SK-N-SH (cell line): ENCODE measurements around the gene GULP1. TPM values are rescaled to one million over a fixed set of nuclear protein-coding genes. Genes with fewer than 3 reads are reported as not detected.

ENCODE experiments used
- CTCF ChIA-PET: fragments of 300-600, 350-600 bp; formaldehyde crosslinking; extraction: SDS; loops from one replicate; lab custom pipeline; 2021; lab: Yijun Ruan, JAX
- POLR2A ChIA-PET: fragments of 350-600 bp; sonication (Branson Sonifier 250); formaldehyde crosslinking; extraction: SDS; loops from one replicate; lab custom pipeline; 2020; ENCODE audit warnings: antibody characterized with exemption, inconsistent platforms; lab: Yijun Ruan, JAX
- DNase-seq: peaks from one replicate; pipeline ENCODE4 v3.0.0; 2012
- H2AFZ ChIP-seq: fragments of 200-600 bp; sonication (generic); 2 replicates; pipeline ENCODE4 v1.8.1; 2016; ENCODE audit warnings: antibody characterized with exemption, mild to moderate bottlenecking, low read depth
- H3F3A ChIP-seq: fragments of 200-600 bp; sonication (generic); replicated peaks from 2 replicates; pipeline ENCODE3; 2016; ENCODE audit warnings: antibody characterized with exemption, mild to moderate bottlenecking; ENCODE audit not compliant: insufficient read depth
- H3K27ac ChIP-seq, 2 experiments: fragments of 200-500 bp in 1 of 2; fragments of 200-600 bp in 1 of 2; sonication (Bioruptor generic) in 1 of 2; sonication (generic), shearing (Covaris generic) in 1 of 2; 2 replicates each; pipeline versions ENCODE4 v1.5.1 to v1.6.1; 2014 to 2016; ENCODE audit warnings: low read depth in 2 of 2, inconsistent platforms in 1 of 2, low read length in 1 of 2, mild to moderate bottlenecking in 1 of 2, mixed read lengths in 1 of 2
- H3K27me3 ChIP-seq: fragments of 200-600 bp; sonication (generic), shearing (Covaris generic); 2 replicates; pipeline ENCODE4 v1.6.1; 2016; ENCODE audit warnings: mixed run types; ENCODE audit not compliant: insufficient read depth
- H3K36me3 ChIP-seq, 2 experiments: fragments of 200-500 bp in 1 of 2; fragments of 200-600 bp in 1 of 2; sonication (Bioruptor generic) in 1 of 2; sonication (generic) in 1 of 2; replicated peaks in 1 of 2; 2 replicates each; pipeline versions ENCODE3 to v1.5.1; 2014 to 2016; ENCODE audit warnings: low read length in 1 of 2, mild to moderate bottlenecking in 1 of 2; ENCODE audit not compliant: insufficient read depth in 2 of 2, control insufficient read depth in 1 of 2
- H3K4me1 ChIP-seq, 2 experiments: fragments of 200-500 bp in 1 of 2; fragments of 200-600 bp in 1 of 2; sonication (Bioruptor generic) in 1 of 2; sonication (generic), shearing (Covaris generic) in 1 of 2; 2 replicates each; pipeline versions ENCODE4 v1.5.1 to v1.6.1; 2014 to 2016; ENCODE audit warnings: low read depth in 1 of 2, low read length in 1 of 2, mixed run types in 1 of 2; ENCODE audit not compliant: insufficient read depth in 2 of 2, control insufficient read depth in 1 of 2
- H3K4me2 ChIP-seq: fragments of 200-600 bp; sonication (generic), shearing (Covaris generic); 2 replicates; pipeline ENCODE4 v1.6.1; 2017; ENCODE audit warnings: mixed run types
- H3K4me3 ChIP-seq, 2 experiments: fragments of 200-500 bp in 1 of 2; fragments of 200-600 bp in 1 of 2; sonication (Bioruptor generic) in 1 of 2; sonication (generic), shearing (Covaris generic) in 1 of 2; 2 replicates each; pipeline versions ENCODE4 v1.5.1 to v1.8.1; 2014 to 2016; ENCODE audit warnings: low read depth in 2 of 2, inconsistent platforms in 1 of 2, low read length in 1 of 2, mild to moderate bottlenecking in 1 of 2, mixed read lengths in 1 of 2, moderate library complexity in 1 of 2
- H3K79me2 ChIP-seq: fragments of 200-600 bp; sonication (generic); 2 replicates; pipeline ENCODE4 v1.8.1; 2017; ENCODE audit warnings: mild to moderate bottlenecking; ENCODE audit not compliant: insufficient read depth
- H3K9ac ChIP-seq: fragments of 200-600 bp; sonication (generic); 2 replicates; pipeline ENCODE4 v1.6.1; 2017; ENCODE audit warnings: mixed run types
- H3K9me2 ChIP-seq: fragments of 200-600 bp; sonication (generic); 2 replicates; pipeline ENCODE4 v1.6.1; 2017; ENCODE audit warnings: mixed run types
- H3K9me3 ChIP-seq: fragments of 200-600 bp; sonication (generic); 2 replicates; pipeline ENCODE4 v1.6.1; 2017; ENCODE audit warnings: mixed run types, mild to moderate bottlenecking, moderate library complexity
- H4K20me1 ChIP-seq: fragments of 200-600 bp; sonication (generic); 2 replicates; pipeline ENCODE4 v1.6.1; 2017; ENCODE audit warnings: mild to moderate bottlenecking, mixed run types; ENCODE audit not compliant: insufficient read depth
- EZH2phosphoT487 ChIP-seq: fragments of 200-600 bp; sonication (generic); IDR thresholded peaks from 2 replicates; pipeline ENCODE4 v1.6.1; 2017; ENCODE audit warnings: low read depth, mixed run types, mild to moderate bottlenecking, antibody characterized with exemption, moderate library complexity, borderline replicate concordance
- FOXM1 ChIP-seq: IDR thresholded peaks from 2 replicates; pipeline ENCODE4 v1.4.0; 2012; ENCODE audit warnings: low read depth, mild to moderate bottlenecking
- GABPA ChIP-seq: IDR thresholded peaks from 2 replicates; pipeline ENCODE4 v1.4.0; 2012; ENCODE audit warnings: low read depth, mild to moderate bottlenecking
- GATA2 ChIP-seq: sonication (generic); formaldehyde crosslinking; IDR thresholded peaks from 2 replicates; pipeline ENCODE4 v1.5.0; 2020; ENCODE audit warnings: mild to moderate bottlenecking, missing genetic modification reagents
- JUND ChIP-seq: IDR thresholded peaks from 2 replicates; pipeline ENCODE4 v1.4.0; 2012
- NFIC ChIP-seq: IDR thresholded peaks from 2 replicates; pipeline ENCODE4 v1.4.0; 2012; ENCODE audit warnings: borderline replicate concordance
- RAD21 ChIP-seq: IDR thresholded peaks from 2 replicates; pipeline ENCODE4 v1.6.1; 2012; ENCODE audit warnings: mild to moderate bottlenecking, low read length
- RXRA ChIP-seq: IDR thresholded peaks from 2 replicates; pipeline ENCODE4 v1.4.0; 2012; ENCODE audit warnings: low read depth, mild to moderate bottlenecking, borderline replicate concordance
- SIN3A ChIP-seq: IDR thresholded peaks from 2 replicates; pipeline ENCODE4 v1.6.1; 2012; ENCODE audit warnings: low read depth, mild to moderate bottlenecking, low read length, moderate library complexity, borderline replicate concordance
- SMC3 ChIP-seq: IDR thresholded peaks from 2 replicates; pipeline ENCODE4 v1.6.1; 2012; ENCODE audit warnings: low read depth, low read length, improper control_type of control experiment
- TCF12 ChIP-seq: IDR thresholded peaks from 2 replicates; pipeline ENCODE4 v1.4.0; 2012
- WGBS: methylation state at CpG from one replicate; pipeline ENCODE4 v1.1.6; 2017; ENCODE audit warnings: low lambda C conversion rate; 5-methylcytosine and 5-hydroxymethylcytosine counted together
- polyA plus RNA-seq, 3 experiments: library from polyadenylated mRNA; depleted of rRNA; stranded (reverse); fragments of >200 nt; gene quantifications; 2 replicates each; pipeline ENCODE4 v1.2.3, GENCODE V29; 2012
- TF ChIP-seq, protein P1 (sequence below): IDR thresholded peaks from 2 replicates; pipeline ENCODE4; 2012
- TF ChIP-seq, protein P2 (sequence below): fragments of 200-600 bp; sonication (generic); IDR thresholded peaks from 2 replicates; pipeline ENCODE4 v1.6.1; 2017; ENCODE audit warnings: antibody characterized with exemption, mild to moderate bottlenecking, moderate library complexity
- TF ChIP-seq, protein P3 (sequence below): IDR thresholded peaks from 2 replicates; pipeline ENCODE4 v1.4.0; 2012; ENCODE audit warnings: low read depth, borderline replicate concordance

GULP1 gene
- polyA plus RNA-seq, 1 of the 3 experiments (the other 2 are of a cell fraction) = 33.8 TPM

DNA sequence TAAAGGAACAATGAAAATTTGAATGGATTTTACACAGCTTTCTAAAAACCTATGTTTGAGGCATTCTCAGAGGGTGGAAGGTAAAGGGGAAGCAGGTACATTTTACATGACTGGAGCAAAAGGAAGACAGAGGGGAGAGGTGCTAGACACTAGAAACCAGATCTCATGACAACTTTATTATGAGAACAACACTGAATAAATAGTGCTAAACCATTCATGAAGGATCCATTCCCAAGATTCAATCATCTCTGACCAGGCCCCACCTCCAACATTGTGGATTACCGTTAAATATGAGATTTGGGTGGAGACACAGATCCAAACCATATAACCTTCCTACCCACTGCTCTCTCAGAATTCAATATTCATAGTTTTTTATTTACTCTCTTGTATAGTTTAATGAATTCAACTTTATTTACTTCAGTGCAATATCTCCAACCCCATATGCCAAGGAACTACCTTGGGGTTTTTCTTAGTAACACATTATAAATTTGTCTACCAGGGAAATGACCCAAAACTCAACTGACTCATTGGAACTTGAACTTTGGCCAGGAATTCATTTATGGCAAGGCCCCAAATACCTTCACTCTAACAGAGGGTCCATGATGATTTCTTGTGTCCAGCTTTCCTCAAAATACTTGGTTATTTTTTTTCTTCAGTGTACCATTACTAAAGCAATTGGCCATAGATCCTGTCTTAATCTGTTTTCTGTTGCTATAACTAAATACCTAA, 317.8 kb downstream of the GULP1 start:
- WGBS = 100% methylated on average over 1 of the region's 1 CpG
- no peak for DNase-seq
- Histone ChIP-seq H3F3A (no peaks in the 10 kb centered on the region), H3K4me3 (no peak overlapping the region), H3K27me3 (no peaks in the 10 kb centered on the region), H3K9me3 (peaks cover 8% of the 10 kb centered on the region; the same call in 1 of the 2 replicates), H3K9ac (no peak overlapping the region), H4K20me1 (no peaks in the 10 kb centered on the region), H3K79me2 (no peaks in the 10 kb centered on the region), H2AFZ (no peak overlapping the region), H3K27ac (no peak overlapping the region), H3K36me3 (no peaks in the 10 kb centered on the region), H3K4me2 (no peak overlapping the region), H3K9me2 (no peaks in the 10 kb centered on the region), H3K4me1 (no peaks in the 10 kb centered on the region; a peak in 1 of 4 replicates)
- ChIA-PET CTCF (no interaction called here), POLR2A (no interaction called here)
- TF ChIP-seq GABPA = no peak
- 0 out of 2 replicates have a peak, but pooled peaks have one; percentile 28 for TF ChIP-seq NFIC

DNA sequence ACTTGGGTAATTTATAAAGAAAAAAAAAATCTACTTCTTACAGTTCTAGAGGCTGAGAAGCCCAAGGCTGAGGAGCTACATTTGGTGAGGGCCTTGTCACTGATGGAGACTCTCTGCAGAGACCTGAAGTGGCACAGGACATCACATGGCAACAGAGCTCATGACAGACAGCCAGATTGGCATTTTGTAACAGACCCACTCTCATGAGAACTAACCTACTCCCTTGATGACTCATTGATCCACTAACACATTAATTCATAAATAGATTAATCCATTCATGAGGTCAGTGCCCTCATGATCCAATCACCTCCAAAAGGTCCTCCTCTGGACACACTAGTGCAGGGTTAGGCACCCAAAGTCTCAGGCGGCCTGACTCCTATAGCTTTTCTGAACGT, 318.4 kb downstream of the GULP1 start:
- no peak overlapping the region for H2AFZ ChIP-seq
- H4K20me1 ChIP-seq = no peaks in the 10 kb centered on the region
- H3K9me3 ChIP-seq = peaks cover 11% of the 10 kb centered on the region; the same call in 1 of the 2 replicates
- TF ChIP-seq NFIC (no peak), SIN3A (no peak), FOXM1 (no peak)
- TF ChIP-seq, protein P1, sequence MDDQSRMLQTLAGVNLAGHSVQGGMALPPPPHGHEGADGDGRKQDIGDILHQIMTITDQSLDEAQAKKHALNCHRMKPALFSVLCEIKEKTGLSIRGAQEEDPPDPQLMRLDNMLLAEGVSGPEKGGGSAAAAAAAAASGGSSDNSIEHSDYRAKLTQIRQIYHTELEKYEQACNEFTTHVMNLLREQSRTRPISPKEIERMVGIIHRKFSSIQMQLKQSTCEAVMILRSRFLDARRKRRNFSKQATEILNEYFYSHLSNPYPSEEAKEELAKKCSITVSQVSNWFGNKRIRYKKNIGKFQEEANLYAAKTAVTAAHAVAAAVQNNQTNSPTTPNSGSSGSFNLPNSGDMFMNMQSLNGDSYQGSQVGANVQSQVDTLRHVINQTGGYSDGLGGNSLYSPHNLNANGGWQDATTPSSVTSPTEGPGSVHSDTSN = no peak
- TF ChIP-seq, protein P2, sequence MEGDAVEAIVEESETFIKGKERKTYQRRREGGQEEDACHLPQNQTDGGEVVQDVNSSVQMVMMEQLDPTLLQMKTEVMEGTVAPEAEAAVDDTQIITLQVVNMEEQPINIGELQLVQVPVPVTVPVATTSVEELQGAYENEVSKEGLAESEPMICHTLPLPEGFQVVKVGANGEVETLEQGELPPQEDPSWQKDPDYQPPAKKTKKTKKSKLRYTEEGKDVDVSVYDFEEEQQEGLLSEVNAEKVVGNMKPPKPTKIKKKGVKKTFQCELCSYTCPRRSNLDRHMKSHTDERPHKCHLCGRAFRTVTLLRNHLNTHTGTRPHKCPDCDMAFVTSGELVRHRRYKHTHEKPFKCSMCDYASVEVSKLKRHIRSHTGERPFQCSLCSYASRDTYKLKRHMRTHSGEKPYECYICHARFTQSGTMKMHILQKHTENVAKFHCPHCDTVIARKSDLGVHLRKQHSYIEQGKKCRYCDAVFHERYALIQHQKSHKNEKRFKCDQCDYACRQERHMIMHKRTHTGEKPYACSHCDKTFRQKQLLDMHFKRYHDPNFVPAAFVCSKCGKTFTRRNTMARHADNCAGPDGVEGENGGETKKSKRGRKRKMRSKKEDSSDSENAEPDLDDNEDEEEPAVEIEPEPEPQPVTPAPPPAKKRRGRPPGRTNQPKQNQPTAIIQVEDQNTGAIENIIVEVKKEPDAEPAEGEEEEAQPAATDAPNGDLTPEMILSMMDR = no peak
- TF ChIP-seq, all 33 proteins: peak for 0
- Histone ChIP-seq H3K79me2 (no peaks in the 10 kb centered on the region), H3K4me3 (no peak overlapping the region), H3K9me2 (no peaks in the 10 kb centered on the region), H3F3A (no peaks in the 10 kb centered on the region), H3K36me3 (no peaks in the 10 kb centered on the region), H3K4me2 (no peak overlapping the region), H3K4me1 (no peaks in the 10 kb centered on the region; a peak in 1 of 4 replicates), H3K27ac (no peak overlapping the region), H3K27me3 (no peaks in the 10 kb centered on the region), H3K9ac (no peak overlapping the region)
- WGBS = 71% methylated on average over 2 of the region's 2 CpGs
- POLR2A ChIA-PET = no interaction called here
- DNase-seq = no peak
- CTCF ChIA-PET = no interaction called here

DNA sequence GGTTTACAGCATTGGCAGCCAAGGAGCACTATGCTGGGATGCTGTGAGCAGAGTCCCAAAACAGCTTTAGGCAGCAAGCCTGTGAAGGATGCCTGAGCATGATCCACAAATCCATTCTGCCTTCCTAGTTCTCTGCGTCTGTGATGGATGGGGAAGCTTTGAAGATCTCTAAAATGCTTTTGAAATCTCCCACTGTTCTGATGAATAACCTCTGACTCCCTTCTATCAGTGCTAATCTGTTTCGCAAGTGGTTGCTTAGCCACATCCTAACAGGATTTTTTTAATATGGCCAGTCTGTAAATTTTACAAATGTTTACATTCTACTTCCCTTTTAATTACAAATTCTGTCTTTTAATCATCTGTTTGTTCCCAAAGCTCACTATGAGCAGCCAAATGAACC, 319.2 kb downstream of the GULP1 start:
- no peak overlapping the region for H3K27ac ChIP-seq
- no peaks in the 10 kb centered on the region for H4K20me1 ChIP-seq
- no peak overlapping the region for H3K9ac ChIP-seq
- H3K4me1 ChIP-seq = no peaks in the 10 kb centered on the region; a peak in 1 of 4 replicates
- H3K4me2 ChIP-seq = no peak overlapping the region
- ChIA-PET POLR2A (no interaction called here), CTCF (no interaction called here)
- H2AFZ ChIP-seq = no peak overlapping the region
- H3K79me2 ChIP-seq = no peaks in the 10 kb centered on the region
- no peaks in the 10 kb centered on the region for H3F3A ChIP-seq
- 91% methylated on average over 2 of the region's 2 CpGs for WGBS
- H3K27me3 ChIP-seq = no peaks in the 10 kb centered on the region
- H3K36me3 ChIP-seq = no peaks in the 10 kb centered on the region
- DNase-seq = no peak
- H3K4me3 ChIP-seq = no peak overlapping the region
- peaks cover 18% of the 10 kb centered on the region; the same call in 1 of the 2 replicates for H3K9me3 ChIP-seq
- no peaks in the 10 kb centered on the region for H3K9me2 ChIP-seq
- no peak for TF ChIP-seq JUND
- TF ChIP-seq GABPA = no peak
- TF ChIP-seq RXRA = no peak
- TF ChIP-seq NFIC = no peak
- TF ChIP-seq, protein P2 = no peak
- TF ChIP-seq, protein P3, sequence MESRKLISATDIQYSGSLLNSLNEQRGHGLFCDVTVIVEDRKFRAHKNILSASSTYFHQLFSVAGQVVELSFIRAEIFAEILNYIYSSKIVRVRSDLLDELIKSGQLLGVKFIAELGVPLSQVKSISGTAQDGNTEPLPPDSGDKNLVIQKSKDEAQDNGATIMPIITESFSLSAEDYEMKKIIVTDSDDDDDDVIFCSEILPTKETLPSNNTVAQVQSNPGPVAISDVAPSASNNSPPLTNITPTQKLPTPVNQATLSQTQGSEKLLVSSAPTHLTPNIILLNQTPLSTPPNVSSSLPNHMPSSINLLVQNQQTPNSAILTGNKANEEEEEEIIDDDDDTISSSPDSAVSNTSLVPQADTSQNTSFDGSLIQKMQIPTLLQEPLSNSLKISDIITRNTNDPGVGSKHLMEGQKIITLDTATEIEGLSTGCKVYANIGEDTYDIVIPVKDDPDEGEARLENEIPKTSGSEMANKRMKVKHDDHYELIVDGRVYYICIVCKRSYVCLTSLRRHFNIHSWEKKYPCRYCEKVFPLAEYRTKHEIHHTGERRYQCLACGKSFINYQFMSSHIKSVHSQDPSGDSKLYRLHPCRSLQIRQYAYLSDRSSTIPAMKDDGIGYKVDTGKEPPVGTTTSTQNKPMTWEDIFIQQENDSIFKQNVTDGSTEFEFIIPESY = no peak
- no peak for TF ChIP-seq FOXM1
- no peak for TF ChIP-seq EZH2phosphoT487
- no peak for TF ChIP-seq RAD21
- no peak for TF ChIP-seq GATA2 (CRISPR knock-in tag)
- TF ChIP-seq SMC3 = no peak
- TF ChIP-seq TCF12 = no peak
